RWPE1 (cell line): Measurements from ENCODE around the gene GNAQ.

ENCODE experiments used
- CTCF ChIA-PET: fragments of 350-600 bp; sonication (Branson Sonifier 250); formaldehyde crosslinking; extraction: SDS; loops from one replicate; lab custom pipeline; 2021; lab: Yijun Ruan, JAX
- POLR2A ChIA-PET: fragments of 400-600 bp; formaldehyde crosslinking; extraction: SDS; loops from one replicate; lab custom pipeline; 2020; ENCODE audit warnings: antibody characterized with exemption; ENCODE audit not compliant: low non-redundant PET; lab: Yijun Ruan, JAX
- DNase-seq: peaks from one replicate; pipeline ENCODE4 v3.0.0; 2012; ENCODE audit warnings: low spot score
- H3K27ac ChIP-seq: fragments of 450-650 bp; 2 replicates; pipeline ENCODE4 v1.5.1; 2017
- TF ChIP-seq, protein P1 (sequence below): fragments of 450-650 bp; conservative IDR thresholded peaks from 2 replicates; pipeline ENCODE4 v1.5.1; 2017; ENCODE audit warnings: low read depth, mild to moderate bottlenecking

GNAQ gene

DNA sequence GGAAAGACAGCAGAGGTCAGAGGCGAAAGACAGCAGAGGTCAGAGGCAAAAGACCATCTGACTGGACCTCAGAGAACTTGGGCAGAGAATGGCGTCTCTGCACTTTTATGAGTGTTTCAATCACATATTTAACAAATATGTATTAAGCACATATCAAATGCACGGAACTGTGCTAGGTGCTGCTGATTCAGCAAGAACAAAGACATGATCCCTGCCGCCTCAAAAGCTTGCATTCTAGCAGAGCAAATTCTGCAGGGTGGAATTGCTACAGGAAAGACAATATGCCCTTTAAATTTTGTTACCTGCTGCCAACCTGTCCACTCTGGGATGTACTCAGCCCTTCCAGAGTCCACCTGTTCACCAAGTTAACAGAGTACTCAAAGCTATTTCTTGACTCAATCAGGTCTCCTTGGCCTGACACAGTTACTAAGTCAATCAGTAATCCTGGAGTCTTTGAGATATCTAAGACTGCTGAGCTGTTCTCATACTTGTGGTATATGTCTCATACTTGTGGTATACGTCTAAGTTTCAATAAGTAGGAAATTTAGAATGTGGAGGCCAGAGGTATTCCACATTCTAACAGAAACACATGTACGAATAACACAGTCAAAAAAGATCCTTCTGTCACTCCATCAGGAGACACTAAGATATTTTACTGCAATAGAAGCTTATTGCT, 131.8 kb downstream of the GNAQ start:
- TF ChIP-seq, protein P1, sequence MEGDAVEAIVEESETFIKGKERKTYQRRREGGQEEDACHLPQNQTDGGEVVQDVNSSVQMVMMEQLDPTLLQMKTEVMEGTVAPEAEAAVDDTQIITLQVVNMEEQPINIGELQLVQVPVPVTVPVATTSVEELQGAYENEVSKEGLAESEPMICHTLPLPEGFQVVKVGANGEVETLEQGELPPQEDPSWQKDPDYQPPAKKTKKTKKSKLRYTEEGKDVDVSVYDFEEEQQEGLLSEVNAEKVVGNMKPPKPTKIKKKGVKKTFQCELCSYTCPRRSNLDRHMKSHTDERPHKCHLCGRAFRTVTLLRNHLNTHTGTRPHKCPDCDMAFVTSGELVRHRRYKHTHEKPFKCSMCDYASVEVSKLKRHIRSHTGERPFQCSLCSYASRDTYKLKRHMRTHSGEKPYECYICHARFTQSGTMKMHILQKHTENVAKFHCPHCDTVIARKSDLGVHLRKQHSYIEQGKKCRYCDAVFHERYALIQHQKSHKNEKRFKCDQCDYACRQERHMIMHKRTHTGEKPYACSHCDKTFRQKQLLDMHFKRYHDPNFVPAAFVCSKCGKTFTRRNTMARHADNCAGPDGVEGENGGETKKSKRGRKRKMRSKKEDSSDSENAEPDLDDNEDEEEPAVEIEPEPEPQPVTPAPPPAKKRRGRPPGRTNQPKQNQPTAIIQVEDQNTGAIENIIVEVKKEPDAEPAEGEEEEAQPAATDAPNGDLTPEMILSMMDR = no peak
- no peak overlapping the region for H3K27ac ChIP-seq
- POLR2A ChIA-PET = no interaction called here
- DNase-seq = no peak
- CTCF ChIA-PET = no interaction called here

DNA sequence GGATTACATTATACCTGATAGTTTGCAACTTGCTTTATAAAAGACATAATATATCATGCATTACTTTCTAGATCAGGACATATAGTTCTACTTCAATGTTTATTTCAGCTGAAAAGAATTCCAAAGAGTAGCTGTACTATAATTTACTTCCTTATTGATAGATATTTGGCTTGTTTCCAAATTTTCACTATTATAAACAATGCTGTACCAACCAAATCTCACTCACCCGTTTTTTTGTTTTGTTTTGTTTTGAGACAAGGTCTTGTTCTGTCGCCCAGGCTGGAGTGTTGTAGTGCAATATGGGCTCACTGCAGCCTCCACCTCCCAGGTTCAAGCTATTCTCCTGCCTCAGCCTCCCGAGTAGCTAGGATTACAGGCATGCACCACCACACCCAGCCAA, 132.7 kb downstream of the GNAQ start:
- H3K27ac ChIP-seq = no peak overlapping the region
- TF ChIP-seq, protein P1 = no peak
- POLR2A ChIA-PET = no interaction called here
- no peak for DNase-seq
- CTCF ChIA-PET = no interaction called here

DNA sequence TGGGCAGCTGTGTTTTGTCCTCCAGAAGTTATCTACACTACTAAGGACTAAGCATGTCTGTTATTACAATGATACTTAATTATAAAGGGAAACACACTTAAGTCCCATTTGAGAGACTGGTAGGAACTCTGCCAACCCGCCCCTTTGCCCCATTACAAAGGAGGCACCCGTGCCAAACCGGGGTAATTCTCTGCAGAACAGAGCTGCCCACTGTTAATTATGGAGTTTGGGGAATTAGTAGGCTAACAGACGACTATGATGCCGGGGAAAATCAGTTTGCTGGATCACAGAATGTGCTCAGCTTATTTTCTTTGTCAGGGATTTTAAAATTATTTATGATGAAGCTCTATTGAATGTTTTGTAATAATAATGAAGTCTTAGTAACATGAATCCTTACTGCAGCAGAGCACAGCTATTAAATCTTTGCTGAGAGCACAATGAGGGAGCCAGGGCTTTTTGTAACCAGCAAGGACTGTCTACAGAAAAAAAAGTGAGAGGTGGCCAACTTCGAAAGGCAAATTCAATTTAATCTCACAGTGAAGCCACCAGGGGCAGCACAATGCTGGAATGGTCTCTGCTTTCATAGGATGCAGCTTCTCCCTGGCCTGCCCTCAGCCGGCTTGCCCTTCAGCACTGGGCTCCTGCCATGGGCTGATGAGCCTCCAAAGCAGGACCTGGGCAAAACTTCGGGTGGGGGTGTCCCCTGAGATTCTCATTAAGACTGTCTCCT, 134.5 kb downstream of the GNAQ start:
- TF ChIP-seq, protein P1 = no peak
- H3K27ac ChIP-seq = no peak overlapping the region
- ChIA-PET CTCF (interaction anchor here (0.6 to 1.1 kb wide), 6 partner anchors 28 to 1830 kb away, joined by 3 to 6 read pairs (median 4); no protein-coding TSS in a partner anchor), POLR2A (no interaction called here)
- DNase-seq = no peak

DNA sequence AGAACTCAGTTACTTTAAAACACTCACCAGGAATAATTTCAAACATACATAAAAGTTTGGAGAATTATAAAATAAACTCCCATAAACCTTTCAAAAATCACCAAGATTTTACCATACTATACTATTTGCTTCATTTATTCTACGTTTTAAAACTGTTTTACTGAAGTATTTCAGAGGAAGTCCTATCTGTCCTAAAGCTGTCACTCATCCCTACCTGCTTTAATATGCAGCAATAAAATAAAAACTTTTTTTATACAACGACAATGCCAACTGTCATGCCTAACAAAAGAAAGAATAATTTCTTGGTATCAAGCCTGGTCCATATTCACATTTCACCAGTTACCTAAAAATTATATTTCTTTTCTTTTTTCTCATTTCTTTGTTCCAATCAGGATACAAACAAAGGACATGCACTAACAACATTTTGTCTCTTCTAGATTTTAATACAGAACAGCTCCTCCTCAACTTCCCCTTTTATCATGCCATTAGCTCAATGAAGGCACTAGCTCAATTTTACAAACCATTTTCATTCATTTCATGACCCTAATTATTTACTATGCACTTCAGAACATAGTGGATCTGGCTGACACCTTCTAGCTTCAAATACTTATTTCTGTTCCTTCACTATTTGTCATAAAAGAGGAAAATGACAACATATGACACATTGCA, 135.2 kb downstream of the GNAQ start:
- DNase-seq = no peak
- TF ChIP-seq, protein P1 = no peak
- H3K27ac ChIP-seq = no peak overlapping the region
- CTCF ChIA-PET = interaction anchor here (0.6 to 1.1 kb wide), 6 partner anchors 29 to 1830 kb away, joined by 3 to 6 read pairs (median 4); no protein-coding TSS in a partner anchor
- POLR2A ChIA-PET = no interaction called here

DNA sequence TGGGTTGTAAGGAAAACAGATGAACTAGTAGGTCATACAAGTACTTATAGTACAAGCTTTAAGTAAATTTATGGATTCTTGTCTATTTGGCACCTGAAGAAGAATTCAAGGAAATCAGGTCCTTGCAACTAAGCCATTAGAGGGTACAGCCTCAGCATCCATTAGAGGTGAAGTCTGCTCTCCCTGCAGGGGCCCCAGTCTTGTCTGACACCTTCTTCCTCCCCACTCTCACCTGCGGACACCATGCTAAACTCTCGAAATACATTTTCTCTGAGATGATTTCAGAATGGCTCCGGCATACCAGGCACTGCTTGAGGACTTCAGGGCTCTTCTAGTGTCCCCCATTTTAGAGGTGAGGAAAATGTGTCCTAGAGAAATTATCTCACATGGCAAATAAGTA, 137.9 kb downstream of the GNAQ start:
- TF ChIP-seq, protein P1 = no peak
- ChIA-PET POLR2A (no interaction called here), CTCF (interaction anchor here (0.6 to 1.0 kb wide), 3 partner anchors 44 to 379 kb away, joined by 3 read pairs; no protein-coding TSS in a partner anchor)
- DNase-seq = no peak
- no peak overlapping the region for H3K27ac ChIP-seq

DNA sequence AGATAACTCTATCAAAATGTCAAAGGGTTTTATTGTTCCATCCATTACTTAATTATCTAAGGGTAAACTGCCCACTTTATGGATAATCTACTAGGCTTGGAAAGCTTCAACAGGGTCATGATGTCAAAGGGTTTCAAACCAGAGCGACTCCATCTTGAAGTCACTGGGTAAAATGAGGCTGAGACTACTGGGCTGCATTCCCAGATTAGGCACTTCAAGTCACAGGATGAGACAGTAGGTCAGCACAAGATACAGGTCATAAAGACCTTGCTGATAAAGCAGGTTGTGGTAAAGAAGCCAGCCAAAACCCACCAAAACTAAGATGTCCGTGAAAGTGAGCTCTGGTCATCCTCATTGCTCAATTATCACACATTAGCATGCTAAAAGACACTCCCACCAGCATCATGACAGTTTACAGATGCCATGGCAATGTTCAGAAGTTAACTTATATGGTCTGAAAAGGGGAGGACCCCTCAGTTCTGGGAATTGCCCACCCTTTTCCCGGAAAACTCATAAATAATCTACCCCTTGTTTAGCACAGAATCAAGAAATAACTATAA, 138.6 kb downstream of the GNAQ start:
- ChIA-PET CTCF (interaction anchor here (1.0 kb wide), 1 partner anchor 43 kb away, joined by 3 read pairs; no protein-coding TSS in a partner anchor), POLR2A (no interaction called here)
- TF ChIP-seq, protein P1 = no peak
- no peak for DNase-seq
- no peak overlapping the region for H3K27ac ChIP-seq
